Osteocyte (in vitro differentiated cells): ENCODE data around the gene PIGT. TPM values are rescaled to one million over a fixed set of nuclear protein-coding genes. Genes with fewer than 3 reads are reported as not detected.

Experiments used
- DNase-seq: peaks from one replicate; pipeline ENCODE4 v3.0.0; 2021; ENCODE audit warnings: mixed read lengths; ENCODE audit not compliant: unreplicated experiment; ENCODE audit errors: extremely low spot score
- H3K27ac Mint-ChIP-seq: one replicate; pipeline ENCODE4 v1.8.0; 2021; ENCODE audit warnings: mild to moderate bottlenecking, mixed read lengths; ENCODE audit not compliant: unreplicated experiment
- H3K27me3 Mint-ChIP-seq: one replicate; pipeline ENCODE4 v1.8.0; 2021; ENCODE audit warnings: mixed read lengths; ENCODE audit not compliant: unreplicated experiment
- H3K36me3 Mint-ChIP-seq: one replicate; pipeline ENCODE4 v1.8.0; 2021; ENCODE audit warnings: mixed read lengths; ENCODE audit not compliant: unreplicated experiment
- H3K4me1 Mint-ChIP-seq: one replicate; pipeline ENCODE4 v1.8.0; 2021; ENCODE audit warnings: mixed read lengths; ENCODE audit not compliant: unreplicated experiment
- H3K4me3 Mint-ChIP-seq: one replicate; pipeline ENCODE4 v1.8.0; 2021; ENCODE audit warnings: mild to moderate bottlenecking, moderate library complexity, mixed read lengths; ENCODE audit not compliant: unreplicated experiment
- H3K9me3 Mint-ChIP-seq: one replicate; pipeline ENCODE4 v1.8.0; 2021; ENCODE audit warnings: mixed read lengths; ENCODE audit not compliant: unreplicated experiment
- long read RNA-seq: library from polyadenylated mRNA; unstranded; transcript quantifications from one replicate; pipeline ENCODE4 v2.0.0, GENCODE V29; 2021
- total RNA-seq: library from RNA; stranded (reverse); gene quantifications from 2 replicates; pipeline ENCODE4 v1.2.1, GENCODE V29; 2021
- TF ChIP-seq, protein P1 (sequence below): fragments of 200-600 bp; sonication (generic); IDR thresholded peaks from 2 replicates; pipeline ENCODE4 v1.5.0; 2021; ENCODE audit warnings: antibody characterized with exemption, mild to moderate bottlenecking, moderate library complexity

The PIGT gene
- total RNA-seq, result 137 and 140 TPM in 2 replicates
- long read RNA-seq, transcript PIGT-202 (12 exons, 2,245 nt), result major isoform, 534 of 676 reads
- long read RNA-seq, transcript PIGT-201 (10 exons, 1,880 nt), result minor isoform, 27 of 676 reads
- long read RNA-seq, transcript PIGT-211 (11 exons, 2,032 nt), result minor isoform, 15 of 676 reads
- long read RNA-seq, transcript PIGT-203 (11 exons, 1,971 nt), result minor isoform, 9 of 676 reads
- long read RNA-seq, partial matches to known transcripts, result 44 of 676 reads
- long read RNA-seq, other reads (novel, unspliced or antisense), result 18 of 676 reads

DNA sequence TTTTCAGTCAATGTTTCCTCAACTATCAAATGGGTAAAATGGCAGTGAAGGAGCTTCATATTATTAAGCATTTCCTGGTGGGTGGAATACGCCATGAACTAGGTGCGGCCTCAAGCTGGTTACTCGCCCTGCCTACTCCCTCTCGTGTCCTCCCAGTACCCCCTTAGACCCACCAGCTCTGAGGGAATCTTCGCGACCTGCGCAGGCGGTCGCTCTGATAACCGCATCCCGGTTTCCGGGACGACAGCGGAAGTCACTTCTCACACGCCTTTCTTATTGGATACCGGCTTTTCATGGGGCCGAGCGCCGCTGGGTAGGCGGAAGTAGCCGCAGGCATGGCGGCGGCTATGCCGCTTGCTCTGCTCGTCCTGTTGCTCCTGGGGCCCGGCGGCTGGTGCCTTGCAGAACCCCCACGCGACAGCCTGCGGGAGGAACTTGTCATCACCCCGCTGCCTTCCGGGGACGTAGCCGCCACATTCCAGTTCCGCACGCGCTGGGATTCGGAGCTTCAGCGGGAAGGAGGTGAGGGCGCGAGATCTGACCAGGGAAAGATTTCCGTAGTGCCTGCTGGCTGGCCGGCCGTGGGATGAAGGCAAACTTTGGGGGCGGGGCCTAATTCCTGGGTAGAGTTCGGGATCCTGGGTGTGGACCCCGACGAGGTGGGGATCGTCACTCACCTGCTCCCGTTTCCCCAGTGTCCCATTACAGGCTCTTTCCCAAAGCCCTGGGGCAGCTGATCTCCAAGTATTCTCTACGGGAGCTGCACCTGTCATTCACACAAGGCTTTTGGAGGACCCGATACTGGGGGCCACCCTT, at the start of gene PIGT:
PIGT (plus strand) TSS at position 320 of the 816 bp plus-strand sequence; CDS start at position 336, 16 bp downstream.
- Mint-ChIP-seq H3K9me3 (no peaks in the 10 kb centered on the region), H3K27me3 (peaks cover 2% of the 10 kb centered on the region), H3K27ac (peak within 1 kb of the TSS; percentile 94), H3K36me3 (peaks cover 20% of the 10 kb centered on the region), H3K4me1 (peaks cover 24% of the 10 kb centered on the region), H3K4me3 (peak within 1 kb of the TSS; percentile 92)
- peak; percentile 90 for DNase-seq
- TF ChIP-seq, protein P1, sequence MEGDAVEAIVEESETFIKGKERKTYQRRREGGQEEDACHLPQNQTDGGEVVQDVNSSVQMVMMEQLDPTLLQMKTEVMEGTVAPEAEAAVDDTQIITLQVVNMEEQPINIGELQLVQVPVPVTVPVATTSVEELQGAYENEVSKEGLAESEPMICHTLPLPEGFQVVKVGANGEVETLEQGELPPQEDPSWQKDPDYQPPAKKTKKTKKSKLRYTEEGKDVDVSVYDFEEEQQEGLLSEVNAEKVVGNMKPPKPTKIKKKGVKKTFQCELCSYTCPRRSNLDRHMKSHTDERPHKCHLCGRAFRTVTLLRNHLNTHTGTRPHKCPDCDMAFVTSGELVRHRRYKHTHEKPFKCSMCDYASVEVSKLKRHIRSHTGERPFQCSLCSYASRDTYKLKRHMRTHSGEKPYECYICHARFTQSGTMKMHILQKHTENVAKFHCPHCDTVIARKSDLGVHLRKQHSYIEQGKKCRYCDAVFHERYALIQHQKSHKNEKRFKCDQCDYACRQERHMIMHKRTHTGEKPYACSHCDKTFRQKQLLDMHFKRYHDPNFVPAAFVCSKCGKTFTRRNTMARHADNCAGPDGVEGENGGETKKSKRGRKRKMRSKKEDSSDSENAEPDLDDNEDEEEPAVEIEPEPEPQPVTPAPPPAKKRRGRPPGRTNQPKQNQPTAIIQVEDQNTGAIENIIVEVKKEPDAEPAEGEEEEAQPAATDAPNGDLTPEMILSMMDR, result no peak

DNA sequence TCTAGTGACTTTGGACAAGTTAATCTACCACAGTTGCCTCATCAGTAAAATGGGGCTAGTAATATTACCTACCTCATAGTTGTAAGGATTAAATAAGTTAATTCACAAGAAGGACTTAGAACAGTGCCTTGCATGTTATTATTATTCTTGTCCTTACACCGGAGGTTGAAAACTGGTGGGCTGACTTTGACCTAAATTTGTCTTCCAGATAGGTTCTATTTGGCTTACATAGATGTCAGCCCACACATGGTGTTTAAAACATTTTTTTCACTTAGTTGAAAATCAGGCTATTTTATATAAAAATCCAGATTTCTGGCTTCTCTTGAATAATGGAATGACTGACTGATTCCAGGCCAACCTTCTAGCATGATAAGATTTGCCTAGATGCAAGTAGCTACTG, 49.7 kb upstream of the PIGT start:
- Mint-ChIP-seq H3K27ac (no peak overlapping the region), H3K4me1 (peaks cover 22% of the 10 kb centered on the region), H3K4me3 (no peak overlapping the region), H3K9me3 (no peaks in the 10 kb centered on the region), H3K27me3 (no peaks in the 10 kb centered on the region), H3K36me3 (peaks cover 20% of the 10 kb centered on the region)
- TF ChIP-seq, protein P1, result no peak
- no peak for DNase-seq

DNA sequence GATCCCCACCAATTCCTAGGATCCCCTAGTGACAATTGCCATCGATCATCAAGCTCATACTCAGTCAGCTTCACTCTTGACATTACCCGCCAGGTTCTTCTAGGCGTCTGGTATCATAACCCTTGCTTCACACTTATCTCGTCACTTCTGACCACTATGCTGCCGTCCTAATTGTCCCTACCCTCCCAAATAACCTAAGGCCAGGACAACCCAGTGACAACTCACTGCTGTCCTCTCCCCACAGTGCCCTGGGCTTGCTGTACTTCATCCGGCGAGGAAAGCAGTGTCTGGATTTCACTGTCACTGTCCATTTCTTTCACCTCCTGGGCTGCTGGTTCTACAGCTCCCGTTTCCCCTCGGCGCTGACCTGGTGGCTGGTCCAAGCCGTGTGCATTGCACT, 49.3 kb upstream of the PIGT start:
- Mint-ChIP-seq H3K9me3 (no peaks in the 10 kb centered on the region), H3K36me3 (peaks cover 20% of the 10 kb centered on the region), H3K4me3 (no peak overlapping the region), H3K4me1 (peaks cover 22% of the 10 kb centered on the region), H3K27me3 (no peaks in the 10 kb centered on the region), H3K27ac (no peak overlapping the region)
- DNase-seq, result peak; percentile 54
- TF ChIP-seq, protein P1, result no peak

DNA sequence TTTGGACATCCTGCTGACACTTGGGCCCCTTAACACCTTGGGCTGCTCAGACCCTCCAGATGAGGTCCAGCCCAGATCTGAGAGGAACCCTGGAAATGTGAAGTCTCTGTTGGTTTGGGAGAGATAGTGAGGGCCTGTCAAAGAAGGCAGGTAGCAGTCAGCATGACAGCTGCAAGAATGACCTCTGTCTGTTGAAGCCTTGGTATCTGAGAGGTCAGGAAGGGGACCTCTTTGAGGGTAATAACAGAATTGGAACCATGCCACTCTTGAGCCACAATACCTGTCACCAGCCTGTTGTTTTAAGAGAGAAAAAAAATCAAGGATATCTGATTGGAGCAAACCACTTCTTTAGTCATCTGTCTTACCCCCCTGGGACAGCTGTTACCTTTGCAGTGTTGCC, 48.8 kb upstream of the PIGT start:
- TF ChIP-seq, protein P1, result no peak
- Mint-ChIP-seq H3K9me3 (no peaks in the 10 kb centered on the region), H3K4me3 (no peak overlapping the region), H3K4me1 (peaks cover 22% of the 10 kb centered on the region), H3K27me3 (no peaks in the 10 kb centered on the region), H3K36me3 (peaks cover 20% of the 10 kb centered on the region), H3K27ac (no peak overlapping the region)
- no peak for DNase-seq
